ENCODE measurements around the gene UMAD1. TPM values are rescaled to one million over a fixed set of nuclear protein-coding genes. Genes with fewer than 3 reads are reported as not detected.

Gene UMAD1
- total RNA-seq, 1 donor = 17.0 TPM

GRCh38 chr7:7617550-7617949 is 23.0 kb upstream of the UMAD1 start:
- no peak overlapping the region for H3K4me3 ChIP-seq (ENCODE audit: insufficient read depth, low read length)
- no peaks in the 10 kb centered on the region for H3K36me3 ChIP-seq (ENCODE audit: insufficient read depth, low read length)
- no peaks in the 10 kb centered on the region for H3K9me3 ChIP-seq (ENCODE audit: low read depth, low read length)
- H3K4me1 ChIP-seq (ENCODE audit: insufficient read depth, low read length) = no peaks in the 10 kb centered on the region
- H2AFZ ChIP-seq (ENCODE audit: low read length) = no peak overlapping the region
- H3K27ac ChIP-seq (ENCODE audit: low read depth, low read length) = no peak overlapping the region
- no peak for DNase-seq (ENCODE audit: insufficient read length, low spot score, missing footprints)
- no peak for TF ChIP-seq CTCF (IDR thresholded peaks at IDR 0.05; ENCODE audit: extremely low read depth, low read depth, low read length)
- H3K4me2 ChIP-seq (ENCODE audit: insufficient read depth, low read length) = no peak overlapping the region
- H3K27me3 ChIP-seq (ENCODE audit: insufficient read depth, low read length) = no peaks in the 10 kb centered on the region
- no peaks in the 10 kb centered on the region for H3K79me2 ChIP-seq (ENCODE audit: insufficient read depth, low read length)
- no peaks in the 10 kb centered on the region for H4K20me1 ChIP-seq (ENCODE audit: insufficient read depth, low read length)

GRCh38 chr7:7618410-7618809 is 22.1 kb upstream of the UMAD1 start:
- Histone ChIP-seq H3K79me2 (ENCODE audit: insufficient read depth, low read length) (no peaks in the 10 kb centered on the region), H3K36me3 (ENCODE audit: insufficient read depth, low read length) (no peaks in the 10 kb centered on the region), H3K4me2 (ENCODE audit: insufficient read depth, low read length) (no peak overlapping the region), H3K4me3 (ENCODE audit: insufficient read depth, low read length) (no peak overlapping the region), H3K9me3 (ENCODE audit: low read depth, low read length) (no peaks in the 10 kb centered on the region), H3K27ac (ENCODE audit: low read depth, low read length) (no peak overlapping the region), H3K27me3 (ENCODE audit: insufficient read depth, low read length) (no peaks in the 10 kb centered on the region), H2AFZ (ENCODE audit: low read length) (no peak overlapping the region), H3K4me1 (ENCODE audit: insufficient read depth, low read length) (no peaks in the 10 kb centered on the region), H4K20me1 (ENCODE audit: insufficient read depth, low read length) (no peaks in the 10 kb centered on the region)
- DNase-seq (ENCODE audit: insufficient read length, low spot score, missing footprints) = no peak
- no peak for TF ChIP-seq CTCF (IDR thresholded peaks at IDR 0.05; ENCODE audit: extremely low read depth, low read depth, low read length)

- no peak overlapping the region for H3K4me3 ChIP-seq (ENCODE audit: insufficient read depth, low read length)
- H3K27me3 ChIP-seq (ENCODE audit: insufficient read depth, low read length) = no peaks in the 10 kb centered on the region
- no peaks in the 10 kb centered on the region for H3K9me3 ChIP-seq (ENCODE audit: low read depth, low read length)
- H3K4me2 ChIP-seq (ENCODE audit: insufficient read depth, low read length) = no peak overlapping the region
- H3K27ac ChIP-seq (ENCODE audit: low read depth, low read length) = no peak overlapping the region
- no peaks in the 10 kb centered on the region for H3K4me1 ChIP-seq (ENCODE audit: insufficient read depth, low read length)
- DNase-seq (ENCODE audit: insufficient read length, low spot score, missing footprints) = no peak
- H2AFZ ChIP-seq (ENCODE audit: low read length) = no peak overlapping the region
- no peaks in the 10 kb centered on the region for H3K79me2 ChIP-seq (ENCODE audit: insufficient read depth, low read length)
- no peak for TF ChIP-seq CTCF (IDR thresholded peaks at IDR 0.05; ENCODE audit: extremely low read depth, low read depth, low read length)
- H3K36me3 ChIP-seq (ENCODE audit: insufficient read depth, low read length) = no peaks in the 10 kb centered on the region
- no peaks in the 10 kb centered on the region for H4K20me1 ChIP-seq (ENCODE audit: insufficient read depth, low read length)
These were observed 20.3 kb upstream of the UMAD1 start for GRCh38 chr7:7620236-7620635.

- no peaks in the 10 kb centered on the region for H4K20me1 ChIP-seq (ENCODE audit: insufficient read depth, low read length)
- H3K4me2 ChIP-seq (ENCODE audit: insufficient read depth, low read length) = no peak overlapping the region
- no peak for TF ChIP-seq CTCF (IDR thresholded peaks at IDR 0.05; ENCODE audit: extremely low read depth, low read depth, low read length)
These were observed 19.8 kb upstream of the UMAD1 start for GRCh38 chr7:7620644-7621210.

More at GRCh38 chr7:7620644-7621210, 19.8 kb upstream of the UMAD1 start:
- no peaks in the 10 kb centered on the region for H3K36me3 ChIP-seq (ENCODE audit: insufficient read depth, low read length)
- H2AFZ ChIP-seq (ENCODE audit: low read length) = no peak overlapping the region
- H3K27ac ChIP-seq (ENCODE audit: low read depth, low read length) = no peak overlapping the region
- H3K4me3 ChIP-seq (ENCODE audit: insufficient read depth, low read length) = no peak overlapping the region
- H3K79me2 ChIP-seq (ENCODE audit: insufficient read depth, low read length) = no peaks in the 10 kb centered on the region
- no peaks in the 10 kb centered on the region for H3K27me3 ChIP-seq (ENCODE audit: insufficient read depth, low read length)
- no peaks in the 10 kb centered on the region for H3K4me1 ChIP-seq (ENCODE audit: insufficient read depth, low read length)
- DNase-seq (ENCODE audit: insufficient read length, low spot score, missing footprints) = no peak
- H3K9me3 ChIP-seq (ENCODE audit: low read depth, low read length) = no peaks in the 10 kb centered on the region
